AG10803 (cell line): ENCODE results near the gene CWC27.
A peak's percentile ranks its signal among the peaks of the same experiment; 100 is the strongest.
"Not testable (repeated sequence)": the region's sequence is repeated elsewhere in the genome, so short reads cannot be mapped to it uniquely, and the experiment has no call there.

ENCODE experiments used
- DNase-seq: peaks from one replicate; pipeline ENCODE4 v3.0.0; 2010; ENCODE audit warnings: low read depth
- H3K4me3 ChIP-seq: 2 replicates; pipeline ENCODE4 v1.5.1; 2011; ENCODE audit warnings: mild to moderate bottlenecking, low read length, control low read depth
- TF ChIP-seq, protein P1 (sequence below): conservative IDR thresholded peaks from 2 replicates; pipeline ENCODE4 v1.5.1; 2011; ENCODE audit warnings: mild to moderate bottlenecking, low read length, control low read depth, inconsistent platforms

CWC27 gene

GRCh38 chr5:64796301-64796700, 27.6 kb downstream of the CWC27 start:
- no peak for DNase-seq
- H3K4me3 ChIP-seq, result no peak overlapping the region
- TF ChIP-seq, protein P1, sequence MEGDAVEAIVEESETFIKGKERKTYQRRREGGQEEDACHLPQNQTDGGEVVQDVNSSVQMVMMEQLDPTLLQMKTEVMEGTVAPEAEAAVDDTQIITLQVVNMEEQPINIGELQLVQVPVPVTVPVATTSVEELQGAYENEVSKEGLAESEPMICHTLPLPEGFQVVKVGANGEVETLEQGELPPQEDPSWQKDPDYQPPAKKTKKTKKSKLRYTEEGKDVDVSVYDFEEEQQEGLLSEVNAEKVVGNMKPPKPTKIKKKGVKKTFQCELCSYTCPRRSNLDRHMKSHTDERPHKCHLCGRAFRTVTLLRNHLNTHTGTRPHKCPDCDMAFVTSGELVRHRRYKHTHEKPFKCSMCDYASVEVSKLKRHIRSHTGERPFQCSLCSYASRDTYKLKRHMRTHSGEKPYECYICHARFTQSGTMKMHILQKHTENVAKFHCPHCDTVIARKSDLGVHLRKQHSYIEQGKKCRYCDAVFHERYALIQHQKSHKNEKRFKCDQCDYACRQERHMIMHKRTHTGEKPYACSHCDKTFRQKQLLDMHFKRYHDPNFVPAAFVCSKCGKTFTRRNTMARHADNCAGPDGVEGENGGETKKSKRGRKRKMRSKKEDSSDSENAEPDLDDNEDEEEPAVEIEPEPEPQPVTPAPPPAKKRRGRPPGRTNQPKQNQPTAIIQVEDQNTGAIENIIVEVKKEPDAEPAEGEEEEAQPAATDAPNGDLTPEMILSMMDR, result no peak

- DNase-seq, result peak; percentile 12
- H3K4me3 ChIP-seq, result no peak overlapping the region
- TF ChIP-seq, protein P1, result no peak
These were observed 32.2 kb downstream of the CWC27 start for GRCh38 chr5:64800926-64801325.

DNA sequence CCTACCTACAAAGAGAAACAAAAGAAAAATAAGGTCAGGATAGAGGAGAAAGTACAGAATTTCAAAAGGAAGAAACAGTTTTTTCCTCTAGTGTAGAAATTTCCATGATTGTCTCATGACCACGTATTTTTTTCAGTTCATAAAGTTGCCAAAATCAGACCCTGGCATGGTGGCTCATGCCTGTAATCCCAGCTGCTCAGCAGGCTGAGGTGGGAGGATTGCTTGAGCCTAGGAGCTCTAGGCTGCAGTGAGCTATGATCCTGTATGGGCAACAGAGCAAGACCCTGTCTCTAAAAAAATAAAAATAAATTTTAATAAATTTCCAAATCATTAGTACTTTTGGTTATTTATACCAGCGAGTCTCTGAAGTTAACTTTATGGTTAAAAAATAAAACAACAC, 37.8 kb downstream of the CWC27 start:
- no peak overlapping the region for H3K4me3 ChIP-seq
- no peak for DNase-seq
- TF ChIP-seq, protein P1, result no peak

DNA sequence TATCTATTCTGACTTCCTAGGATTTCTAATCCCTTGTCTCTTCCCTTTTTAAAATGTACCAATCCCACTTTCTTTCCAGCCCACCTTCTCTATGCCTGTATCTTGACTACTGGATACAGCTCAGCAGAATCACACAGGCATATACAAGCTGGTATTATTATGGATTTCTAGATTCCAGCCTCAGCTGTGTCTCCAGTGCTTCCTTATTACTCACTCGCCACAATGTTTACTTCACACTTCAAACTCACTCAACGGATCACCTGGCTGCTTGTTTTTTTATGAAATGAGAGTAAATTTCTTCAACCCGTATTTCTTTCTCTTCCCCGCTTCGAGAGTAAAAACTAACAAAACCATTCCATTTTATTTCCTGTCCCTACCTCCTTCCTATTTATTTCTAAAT, 38.8 kb downstream of the CWC27 start:
- TF ChIP-seq, protein P1, result no peak
- DNase-seq, result no peak
- H3K4me3 ChIP-seq, result no peak overlapping the region

- no peak overlapping the region for H3K4me3 ChIP-seq
- TF ChIP-seq, protein P1, result peak; percentile 80
- DNase-seq, result peak; percentile 75
These were observed 42.4 kb downstream of the CWC27 start for GRCh38 chr5:64811050-64811640.

- TF ChIP-seq, protein P1, result no peak
- no peak for DNase-seq
- H3K4me3 ChIP-seq, result no peak overlapping the region
These were observed 45.3 kb downstream of the CWC27 start for GRCh38 chr5:64814073-64814472.

DNA sequence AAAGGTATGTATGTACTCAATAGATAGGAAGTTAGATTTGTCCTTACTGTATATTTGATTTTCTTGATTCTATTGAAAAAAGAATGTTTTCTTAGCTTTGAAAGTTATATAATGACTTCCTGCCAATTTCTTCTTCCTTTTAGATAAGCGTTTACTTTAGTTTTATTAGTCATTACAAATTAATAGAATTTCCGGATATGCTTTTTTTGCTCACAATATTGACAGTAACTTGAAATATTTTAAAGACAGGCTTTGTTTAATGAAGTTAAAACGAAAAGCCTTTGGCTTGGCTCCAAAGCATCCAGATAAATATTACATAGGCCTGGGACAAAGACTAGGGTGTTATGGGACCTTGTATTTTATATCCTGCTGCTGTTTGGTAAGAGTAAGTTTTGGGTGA, 49.5 kb downstream of the CWC27 start:
- DNase-seq, result no peak
- no peak overlapping the region for H3K4me3 ChIP-seq
- TF ChIP-seq, protein P1, result no peak

- not testable (repeated sequence) for H3K4me3 ChIP-seq, DNase-seq
These were observed 50.6 kb downstream of the CWC27 start for GRCh38 chr5:64819345-64819744.
